ENCODE results near the gene DGKQ.

DNA sequence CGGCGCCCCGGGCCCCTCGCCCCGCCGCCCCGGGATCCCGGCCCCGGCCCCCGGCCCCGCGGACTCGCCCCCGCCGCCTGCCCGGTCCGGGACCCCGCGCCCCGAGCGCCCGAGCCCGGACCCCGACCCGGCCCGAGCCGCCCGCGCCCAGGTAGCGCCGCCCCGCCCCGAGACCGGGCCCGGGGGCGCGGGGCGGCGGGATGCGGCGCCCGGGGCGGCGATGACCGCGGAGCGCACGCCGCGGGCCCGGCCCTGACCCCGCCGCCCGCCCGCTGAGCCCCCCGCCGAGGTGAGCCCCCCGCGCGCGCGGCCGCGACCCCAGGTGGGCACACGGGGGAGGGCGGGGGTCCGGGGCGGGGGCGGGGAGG is 38.3 kb upstream of the DGKQ start:
- TF ChIP-seq, protein P1, sequence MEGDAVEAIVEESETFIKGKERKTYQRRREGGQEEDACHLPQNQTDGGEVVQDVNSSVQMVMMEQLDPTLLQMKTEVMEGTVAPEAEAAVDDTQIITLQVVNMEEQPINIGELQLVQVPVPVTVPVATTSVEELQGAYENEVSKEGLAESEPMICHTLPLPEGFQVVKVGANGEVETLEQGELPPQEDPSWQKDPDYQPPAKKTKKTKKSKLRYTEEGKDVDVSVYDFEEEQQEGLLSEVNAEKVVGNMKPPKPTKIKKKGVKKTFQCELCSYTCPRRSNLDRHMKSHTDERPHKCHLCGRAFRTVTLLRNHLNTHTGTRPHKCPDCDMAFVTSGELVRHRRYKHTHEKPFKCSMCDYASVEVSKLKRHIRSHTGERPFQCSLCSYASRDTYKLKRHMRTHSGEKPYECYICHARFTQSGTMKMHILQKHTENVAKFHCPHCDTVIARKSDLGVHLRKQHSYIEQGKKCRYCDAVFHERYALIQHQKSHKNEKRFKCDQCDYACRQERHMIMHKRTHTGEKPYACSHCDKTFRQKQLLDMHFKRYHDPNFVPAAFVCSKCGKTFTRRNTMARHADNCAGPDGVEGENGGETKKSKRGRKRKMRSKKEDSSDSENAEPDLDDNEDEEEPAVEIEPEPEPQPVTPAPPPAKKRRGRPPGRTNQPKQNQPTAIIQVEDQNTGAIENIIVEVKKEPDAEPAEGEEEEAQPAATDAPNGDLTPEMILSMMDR (IDR thresholded peaks at IDR 0.05 in 4 of 5, conservative IDR thresholded peaks at IDR 0.05 in 1 of 5), result no peak
- TF ChIP-seq POLR2A (IDR thresholded peaks at IDR 0.05), result no peak

All from gastrocnemius medialis (tissue), 4 donors.